OCI-LY1 (cell line): ENCODE data around the gene HSD3B2.

Experiments
- H2AFZ ChIP-seq: fragments of 200-600 bp; sonication (generic), shearing (Covaris generic); 2 replicates; pipeline ENCODE4 v1.6.0; 2014; ENCODE audit warnings: antibody characterized with exemption, mild to moderate bottlenecking, low read length
- H3F3A ChIP-seq: fragments of 200-600 bp; sonication (generic), shearing (Covaris generic); 2 replicates; pipeline ENCODE4 v1.6.0; 2014; ENCODE audit warnings: mild to moderate bottlenecking, antibody characterized with exemption, low read length, moderate library complexity; ENCODE audit not compliant: insufficient read depth
- H3K27ac ChIP-seq: fragments of 200-600 bp; sonication (generic); 2 replicates; pipeline ENCODE4 v1.5.1; 2014; ENCODE audit warnings: low read length, mixed run types, mild to moderate bottlenecking, low read depth; ENCODE audit not compliant: poor library complexity, severe bottlenecking
- H3K27me3 ChIP-seq: fragments of 200-600 bp; sonication (generic); 2 replicates; pipeline ENCODE4 v1.6.0; 2014; ENCODE audit warnings: antibody characterized with exemption, mild to moderate bottlenecking, low read length, moderate library complexity; ENCODE audit not compliant: insufficient read depth
- H3K36me3 ChIP-seq: fragments of 200-600 bp; sonication (generic); 2 replicates; pipeline ENCODE4 v1.6.1; 2014; ENCODE audit warnings: mild to moderate bottlenecking, antibody characterized with exemption, low read length, moderate library complexity, mixed read lengths; ENCODE audit not compliant: insufficient read depth
- H3K4me1 ChIP-seq: fragments of 200-600 bp; sonication (generic); 2 replicates; pipeline ENCODE4 v1.5.1; 2014; ENCODE audit warnings: mild to moderate bottlenecking, low read length, moderate library complexity; ENCODE audit not compliant: insufficient read depth, severe bottlenecking
- H3K4me2 ChIP-seq: fragments of 200-600 bp; sonication (generic), shearing (Covaris generic); 2 replicates; pipeline ENCODE4 v1.6.1; 2014; ENCODE audit warnings: low read length
- H3K4me3 ChIP-seq: fragments of 200-600 bp; sonication (generic); 2 replicates; pipeline ENCODE4 v1.5.1; 2014; ENCODE audit warnings: low read length, low read depth, mild to moderate bottlenecking, mixed read lengths; ENCODE audit not compliant: poor library complexity, severe bottlenecking
- H3K79me2 ChIP-seq: fragments of 200-600 bp; shearing (Covaris generic); 2 replicates; pipeline ENCODE4 v1.6.1; 2016; ENCODE audit warnings: mixed run types, low read length, mixed read lengths; ENCODE audit not compliant: insufficient read depth
- H3K9ac ChIP-seq: fragments of 200-600 bp; sonication (generic), shearing (Covaris generic); 2 replicates; pipeline ENCODE4 v1.6.1; 2014; ENCODE audit warnings: mild to moderate bottlenecking, low read length, mixed read lengths
- H3K9me2 ChIP-seq: fragments of 200-600 bp; sonication (generic), shearing (Covaris generic); 2 replicates; pipeline ENCODE4 v1.6.1; 2014; ENCODE audit warnings: low read depth, mild to moderate bottlenecking, low read length, mixed read lengths
- H3K9me3 ChIP-seq: fragments of 200-600 bp; shearing (Covaris generic); 2 replicates; pipeline ENCODE4 v1.6.1; 2014; ENCODE audit warnings: low read length, mixed read lengths
- H4K20me1 ChIP-seq: fragments of 200-600 bp; sonication (generic), shearing (Covaris generic); 2 replicates; pipeline ENCODE4 v1.6.0; 2016; ENCODE audit warnings: mild to moderate bottlenecking, low read length; ENCODE audit not compliant: insufficient read depth
- CTCF ChIP-seq: fragments of 200-600 bp; sonication (generic), shearing (Covaris generic); IDR thresholded peaks from 2 replicates; pipeline ENCODE4 v1.5.1; 2017; ENCODE audit warnings: mild to moderate bottlenecking, antibody characterized with exemption, low read length, moderate library complexity, mixed read lengths
- EZH2 ChIP-seq: fragments of 200-600 bp; sonication (generic), shearing (Covaris generic); IDR thresholded peaks from 2 replicates; pipeline ENCODE4 v1.8.0; 2017; ENCODE audit warnings: borderline replicate concordance, mixed run types, mild to moderate bottlenecking, antibody characterized with exemption, low read length, moderate library complexity, mixed read lengths

HSD3B2 gene

GRCh38 chr1:119368554-119368953 lies 46.4 kb upstream of the HSD3B2 start, which contains the start of gene HAO2:
Gene HAO2 (plus strand): TSS chr1:119368785. CDS start chr1:119381086, 12,301 bp downstream.
- Histone ChIP-seq H3F3A (no peaks in the 10 kb centered on the region), H3K9me2 (no peaks in the 10 kb centered on the region), H3K9me3 (no peaks in the 10 kb centered on the region), H2AFZ (no peak within 1 kb of the TSS), H3K4me1 (no peaks in the 10 kb centered on the region), H3K27ac (no peak within 1 kb of the TSS), H4K20me1 (no peaks in the 10 kb centered on the region), H3K4me3 (no peak within 1 kb of the TSS), H3K27me3 (no peaks in the 10 kb centered on the region), H3K36me3 (no peaks in the 10 kb centered on the region), H3K79me2 (no peaks in the 10 kb centered on the region), H3K4me2 (no peak within 1 kb of the TSS), H3K9ac (no peak within 1 kb of the TSS)
- TF ChIP-seq EZH2 (no peak), CTCF (no peak)

DNA sequence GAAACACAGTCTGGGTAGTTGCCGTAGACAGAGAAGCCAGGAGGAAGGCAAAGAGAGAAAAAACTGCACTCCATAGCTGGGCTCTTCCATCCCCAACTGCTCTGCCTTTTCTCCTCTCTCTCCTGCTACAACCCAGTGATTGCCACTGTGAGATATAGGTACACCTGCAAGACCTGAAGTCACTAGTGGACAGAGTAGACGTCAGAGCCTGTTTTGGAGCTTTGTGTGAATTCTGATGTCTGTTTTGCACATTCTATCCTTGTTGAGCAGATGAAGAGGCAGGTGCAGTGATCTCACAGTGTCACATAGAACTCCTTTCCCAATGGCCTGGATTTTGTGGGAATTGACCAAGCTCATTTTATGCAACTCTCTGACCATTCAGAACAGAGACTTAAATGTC lies 44.2 kb upstream of the HSD3B2 start:
- H3F3A ChIP-seq = no peaks in the 10 kb centered on the region
- H3K4me1 ChIP-seq = no peaks in the 10 kb centered on the region
- H3K4me3 ChIP-seq = no peak overlapping the region
- no peaks in the 10 kb centered on the region for H3K9me3 ChIP-seq
- no peak for TF ChIP-seq EZH2
- no peak for TF ChIP-seq CTCF
- H3K27ac ChIP-seq = no peak overlapping the region
- H3K79me2 ChIP-seq = no peaks in the 10 kb centered on the region
- no peak overlapping the region for H3K4me2 ChIP-seq
- H3K9me2 ChIP-seq = no peaks in the 10 kb centered on the region
- H3K36me3 ChIP-seq = no peaks in the 10 kb centered on the region
- H3K9ac ChIP-seq = no peak overlapping the region
- H3K27me3 ChIP-seq = no peaks in the 10 kb centered on the region
- no peak overlapping the region for H2AFZ ChIP-seq
- H4K20me1 ChIP-seq = no peaks in the 10 kb centered on the region

DNA sequence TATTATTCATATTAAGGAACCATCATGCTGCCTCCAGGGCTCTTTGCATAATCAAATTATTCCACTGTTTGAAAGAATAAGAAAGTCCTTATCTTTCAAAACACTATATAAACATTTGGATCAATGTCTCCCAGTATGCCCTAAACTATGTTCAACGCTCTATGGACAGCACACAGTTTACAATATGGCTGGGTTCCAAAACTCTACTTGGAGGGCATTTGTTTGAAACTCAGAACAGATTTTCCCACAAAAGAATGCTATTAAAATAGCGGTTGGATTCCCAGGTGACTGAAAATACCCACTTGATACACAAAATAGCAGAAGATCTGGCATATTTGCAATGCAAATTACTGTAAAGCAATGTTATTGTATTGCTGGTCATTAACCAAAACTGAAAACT lies 43.1 kb upstream of the HSD3B2 start:
- Histone ChIP-seq H3K4me3 (no peak overlapping the region), H3K4me2 (no peak overlapping the region)
- TF ChIP-seq EZH2 (no peak), CTCF (no peak)

More for the DNA sequence above, 43.1 kb upstream of the HSD3B2 start:
- Histone ChIP-seq H3K9ac (no peak overlapping the region), H3K79me2 (no peaks in the 10 kb centered on the region), H3K27ac (no peak overlapping the region), H4K20me1 (no peaks in the 10 kb centered on the region), H3K36me3 (no peaks in the 10 kb centered on the region), H2AFZ (no peak overlapping the region), H3K4me1 (no peaks in the 10 kb centered on the region), H3K27me3 (no peaks in the 10 kb centered on the region), H3K9me3 (no peaks in the 10 kb centered on the region), H3F3A (no peaks in the 10 kb centered on the region), H3K9me2 (no peaks in the 10 kb centered on the region)
